HepG2 (cell line): ENCODE data around the gene CDC42EP3. TPM values are rescaled to one million over a fixed set of nuclear protein-coding genes. Genes with fewer than 3 reads are reported as not detected.

Experiments
- ATAC-seq: fragments of 200-7000 bp; cut with Tn5 transposase; 3 replicates; pipeline ENCODE4 v1.9.1; 2020; ENCODE audit warnings: mild to moderate bottlenecking, moderate library complexity
- BruUV-seq: library from RNA; stranded (reverse); fragments of 400-500 nt; replicated peaks from 2 replicates; lab custom pipeline; 2021; lab: Mats Ljungman, UMichigan
- CTCF ChIA-PET: fragments of 300-600 bp; formaldehyde crosslinking; extraction: SDS; loops from one replicate; lab custom pipeline; 2021; ENCODE audit warnings: low total read pairs, inconsistent platforms, low intra/inter-chr PET ratio; lab: Yijun Ruan, JAX
- POLR2A ChIA-PET: fragments of 350-600 bp; sonication (Branson Sonifier 250); formaldehyde crosslinking; loops from one replicate; lab custom pipeline; 2020; ENCODE audit warnings: antibody characterized with exemption, inconsistent platforms; lab: Yijun Ruan, JAX
- DNase-seq: peaks from one replicate; pipeline ENCODE4 v3.0.0-alpha.2; 2015; ENCODE audit warnings: low spot score
- FAIRE-seq: peaks from 3 replicates; lab custom pipeline; 2011; peaks lifted over from hg19 to GRCh38; lab: Jason Lieb, UNC
- H2AFZ ChIP-seq: one replicate; pipeline ENCODE4 v1.6.1; 2011; ENCODE audit warnings: low read length, inconsistent platforms
- H3K27ac ChIP-seq: fragments of 300-600 bp; 3 replicates; pipeline ENCODE4 v1.8.0; 2011; ENCODE audit warnings: mixed run types, mild to moderate bottlenecking, mixed read lengths, low read length, inconsistent platforms; ENCODE audit not compliant: insufficient read depth; ENCODE audit errors: extremely low read length
- H3K27me3 ChIP-seq, 2 experiments: fragments of 200-600 bp in 1 of 2; 2 replicates in 1 of 2; 3 replicates in 1 of 2; pipeline versions ENCODE4 v1.6.0 to v1.8.0; 2011; ENCODE audit warnings: low read length in 2 of 2, mild to moderate bottlenecking in 2 of 2, moderate library complexity in 2 of 2, inconsistent platforms in 1 of 2; ENCODE audit not compliant: insufficient read depth in 2 of 2, control insufficient read depth in 1 of 2
- H3K36me3 ChIP-seq, 2 experiments: fragments of 200-600 bp in 1 of 2; replicated peaks in 1 of 2; 2 replicates in 1 of 2; 3 replicates in 1 of 2; pipeline versions ENCODE4 v1.5.1 to v1.8.0; 2011; ENCODE audit warnings: low read length in 2 of 2, inconsistent platforms in 1 of 2; ENCODE audit not compliant: insufficient read depth in 2 of 2, control insufficient read depth in 1 of 2
- H3K4me1 ChIP-seq: 2 replicates; pipeline ENCODE4 v1.5.1; 2012; ENCODE audit warnings: low read length, inconsistent platforms; ENCODE audit not compliant: insufficient read depth
- H3K4me2 ChIP-seq: 2 replicates; pipeline ENCODE4 v1.6.0; 2011; ENCODE audit warnings: low read depth, low read length, inconsistent platforms
- H3K4me3 ChIP-seq, 3 experiments: fragments of 200-600 bp in 1 of 3; sonication (generic), shearing (Covaris generic) in 1 of 3; replicated peaks in 1 of 3; 2 replicates each; pipeline ENCODE4 v1.5.1; 2011 to 2016; ENCODE audit warnings: low read length in 3 of 3, inconsistent platforms in 2 of 3, low read depth in 2 of 3, mild to moderate bottlenecking in 2 of 3, control low read depth in 1 of 3, mixed read lengths in 1 of 3; ENCODE audit not compliant: insufficient read depth in 1 of 3
- H3K79me2 ChIP-seq: one replicate; pipeline ENCODE4 v1.6.1; 2011; ENCODE audit warnings: low read length, inconsistent platforms; ENCODE audit not compliant: insufficient read depth
- H3K9ac ChIP-seq: 2 replicates; pipeline ENCODE4 v1.6.0; 2011; ENCODE audit warnings: mild to moderate bottlenecking, low read depth, low read length, inconsistent platforms; ENCODE audit not compliant: insufficient read depth
- H3K9me3 ChIP-seq: 2 replicates; pipeline ENCODE4 v1.5.1; 2012; ENCODE audit warnings: mild to moderate bottlenecking, low read length
- H4K20me1 ChIP-seq: 2 replicates; pipeline ENCODE4 v1.6.0; 2011; ENCODE audit warnings: inconsistent platforms, mild to moderate bottlenecking, low read length, moderate library complexity; ENCODE audit not compliant: insufficient read depth
- ATF7 ChIP-seq, 2 experiments: fragments of 450-650 bp in 1 of 2; sonication (generic) in 1 of 2; formaldehyde crosslinking in 1 of 2; IDR thresholded peaks; 2 replicates each; pipeline versions ENCODE4 v1.4.0 to v1.6.1; 2016 to 2020; ENCODE audit warnings: antibody characterized with exemption in 1 of 2, mild to moderate bottlenecking in 1 of 2, missing genetic modification reagents in 1 of 2
- KMT2A ChIP-seq: sonication (generic); formaldehyde crosslinking; IDR thresholded peaks from 2 replicates; pipeline ENCODE4 v1.4.0; 2020; ENCODE audit warnings: missing genetic modification reagents
- RCOR2 ChIP-seq: IDR thresholded peaks from 2 replicates; pipeline ENCODE4 v1.6.1; 2016; ENCODE audit warnings: missing biosample characterization, missing genetic modification reagents
- RERE ChIP-seq: IDR thresholded peaks from 2 replicates; pipeline ENCODE4 v1.6.1; 2016; ENCODE audit warnings: low read depth, missing genetic modification reagents, missing compliant biosample characterization
- ZFP36 ChIP-seq: fragments of 150-350 bp; IDR thresholded peaks from 2 replicates; pipeline ENCODE4 v1.6.1; 2018; ENCODE audit warnings: borderline replicate concordance, low read length, low read depth; ENCODE audit not compliant: partially characterized antibody
- ZNF772 ChIP-seq: sonication (generic); formaldehyde crosslinking; IDR thresholded peaks from 2 replicates; pipeline ENCODE4 v1.5.0; 2020; ENCODE audit warnings: mild to moderate bottlenecking, missing genetic modification reagents
- WGBS: methylation state at CpG from one replicate; pipeline ENCODE4 v1.1.6; 2017; ENCODE audit warnings: low lambda C conversion rate; 5-methylcytosine and 5-hydroxymethylcytosine counted together
- in situ Hi-C: cut with HindIII; loops from 2 replicates; pipeline ENCODE4 v1.10.0; 2017; ENCODE audit warnings: low pct_unique_long_range_greater_than_20kb; ENCODE audit not compliant: extremely low pct_ligation_motif_present
- intact Hi-C: fragments of 100-400 bp; cut with micrococcal nuclease; formaldehyde crosslinking; loops from one replicate; pipeline ENCODE4 v1.10.0; 2022; ENCODE audit not compliant: unreplicated experiment
- polyA plus RNA-seq, 8 experiments: library from polyadenylated mRNA; depleted of rRNA in 3 of 8; stranded (reverse) in 7 of 8; unstranded in 1 of 8; fragments of >200 nt; fragmentation: Illumina TruSeq in 4 of 8; extraction: Trizol in 4 of 8; gene quantifications; 2 replicates each; pipeline versions ENCODE4 v1.2.1 to v1.2.3, GENCODE V29; 2011 to 2016; ENCODE audit warnings: low read depth in 4 of 8, missing spikeins in 1 of 8, mixed read lengths in 1 of 8; ENCODE audit not compliant: insufficient read depth in 1 of 8
- total RNA-seq, 5 experiments: library from RNA; depleted of rRNA; stranded (reverse); fragments of >200 nt; fragmentation: Illumina TruSeq; extraction: Trizol; gene quantifications; 2 replicates each; pipeline ENCODE4 v1.2.3, GENCODE V29; 2016; ENCODE audit warnings: low read depth in 1 of 5
- TF ChIP-seq, protein P1 (sequence below): sonication (generic); formaldehyde crosslinking; IDR thresholded peaks from 2 replicates; pipeline ENCODE4 v1.5.0; 2020; ENCODE audit warnings: missing genetic modification reagents
- TF ChIP-seq, protein P2 (sequence below): sonication (generic); formaldehyde crosslinking; IDR thresholded peaks from 2 replicates; pipeline ENCODE4 v1.8.0; 2022; ENCODE audit warnings: mild to moderate bottlenecking, missing genetic modification reagents

Gene CDC42EP3
- total and polyA plus RNA-seq, 2 of the 13 experiments (the other 11 are each of a cell fraction or from before 2014, with no cell fraction given): 0.01 TPM; not detected in 1

- TF ChIP-seq RERE (CRISPR knock-in tag): no peak
These were observed 71.5 kb downstream of the CDC42EP3 start (continued) for GRCh38 chr2:37599688-37600525.

- FAIRE-seq: no peak
- CTCF ChIA-PET: no interaction called here
These were observed 77.7 kb downstream of the CDC42EP3 start for GRCh38 chr2:37593694-37594093.

More at GRCh38 chr2:37593694-37594093, 77.7 kb downstream of the CDC42EP3 start:
- DNase-seq (no peak), ATAC-seq (no peak)
- BruUV-seq: no TSS peak
- in situ Hi-C loops (no loop called here), intact Hi-C loops (no loop called here)
- Histone ChIP-seq H3K36me3 (no peaks in the 10 kb centered on the region), H3K4me1 (no peaks in the 10 kb centered on the region), H3K4me3 (no peak overlapping the region), H3K79me2 (no peaks in the 10 kb centered on the region), H3K9me3 (peaks cover 17% of the 10 kb centered on the region; the same call in 1 of the 2 replicates), H3K4me2 (no peak overlapping the region), H3K27ac (no peak overlapping the region), H3K27me3 (no peaks in the 10 kb centered on the region), H2AFZ (no peak overlapping the region), H4K20me1 (no peaks in the 10 kb centered on the region), H3K9ac (no peak overlapping the region)
- TF ChIP-seq ZFP36 (no peak), ZNF772 (CRISPR knock-in tag) (no peak), KMT2A (CRISPR knock-in tag) (no peak), RCOR2 (CRISPR knock-in tag) (no peak), ATF7 (IDR thresholded peaks at IDR 0.05) (peak; percentile 58), ATF7 (CRISPR knock-in tag; IDR thresholded peaks at IDR 0.05) (no peak)
- TF ChIP-seq, protein P1, sequence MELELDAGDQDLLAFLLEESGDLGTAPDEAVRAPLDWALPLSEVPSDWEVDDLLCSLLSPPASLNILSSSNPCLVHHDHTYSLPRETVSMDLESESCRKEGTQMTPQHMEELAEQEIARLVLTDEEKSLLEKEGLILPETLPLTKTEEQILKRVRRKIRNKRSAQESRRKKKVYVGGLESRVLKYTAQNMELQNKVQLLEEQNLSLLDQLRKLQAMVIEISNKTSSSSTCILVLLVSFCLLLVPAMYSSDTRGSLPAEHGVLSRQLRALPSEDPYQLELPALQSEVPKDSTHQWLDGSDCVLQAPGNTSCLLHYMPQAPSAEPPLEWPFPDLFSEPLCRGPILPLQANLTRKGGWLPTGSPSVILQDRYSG: no peak
- TF ChIP-seq, protein P2, sequence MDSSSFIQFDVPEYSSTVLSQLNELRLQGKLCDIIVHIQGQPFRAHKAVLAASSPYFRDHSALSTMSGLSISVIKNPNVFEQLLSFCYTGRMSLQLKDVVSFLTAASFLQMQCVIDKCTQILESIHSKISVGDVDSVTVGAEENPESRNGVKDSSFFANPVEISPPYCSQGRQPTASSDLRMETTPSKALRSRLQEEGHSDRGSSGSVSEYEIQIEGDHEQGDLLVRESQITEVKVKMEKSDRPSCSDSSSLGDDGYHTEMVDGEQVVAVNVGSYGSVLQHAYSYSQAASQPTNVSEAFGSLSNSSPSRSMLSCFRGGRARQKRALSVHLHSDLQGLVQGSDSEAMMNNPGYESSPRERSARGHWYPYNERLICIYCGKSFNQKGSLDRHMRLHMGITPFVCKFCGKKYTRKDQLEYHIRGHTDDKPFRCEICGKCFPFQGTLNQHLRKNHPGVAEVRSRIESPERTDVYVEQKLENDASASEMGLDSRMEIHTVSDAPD (CRISPR knock-in tag): no peak
- POLR2A ChIA-PET: no interaction called here
- 25% methylated on average over 3 of the region's 3 CpGs for WGBS
